NCI-H2227 treated with DMSO at 0.1 percent for 48 hours (cell line): Measurements from ENCODE around the gene DTX3.

Experiments
- DNase-seq: peaks from one replicate; lab custom pipeline; 2025; lab: John Stamatoyannopoulos, UW

DTX3 gene

DNA sequence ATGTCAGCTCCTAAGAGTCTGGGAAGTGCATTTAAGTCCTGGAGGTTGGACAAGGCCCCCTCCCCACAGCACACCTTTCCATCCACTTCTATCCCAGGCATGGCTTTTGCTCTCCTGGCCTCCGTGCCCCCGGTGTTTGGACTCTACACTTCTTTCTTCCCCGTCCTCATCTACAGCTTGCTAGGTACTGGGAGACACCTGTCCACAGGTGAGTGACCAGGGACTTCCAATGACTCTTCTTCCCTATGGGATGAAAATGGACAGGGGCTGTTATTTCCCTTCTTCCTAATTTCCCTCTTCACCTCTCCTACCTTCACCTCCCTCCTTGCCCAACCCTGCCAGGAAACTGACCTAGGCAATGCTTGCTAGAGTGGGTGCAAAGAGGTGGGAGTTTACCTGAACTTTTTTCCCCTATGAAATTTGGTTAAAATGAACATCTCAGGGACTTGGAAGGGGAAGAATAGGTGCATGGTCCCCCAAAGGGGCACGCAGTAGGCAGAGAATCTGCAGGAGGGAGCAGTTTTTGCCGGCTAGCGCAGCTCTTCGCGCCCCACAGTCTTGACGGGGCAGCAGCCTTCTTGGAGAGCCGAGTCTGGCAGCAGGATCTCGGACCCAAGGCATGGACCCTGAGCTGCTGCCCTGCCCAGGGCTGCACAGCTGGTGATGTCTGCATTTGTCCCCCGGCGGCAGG is 15.8 kb downstream of the DTX3 start:
- no peak for DNase-seq

DNA sequence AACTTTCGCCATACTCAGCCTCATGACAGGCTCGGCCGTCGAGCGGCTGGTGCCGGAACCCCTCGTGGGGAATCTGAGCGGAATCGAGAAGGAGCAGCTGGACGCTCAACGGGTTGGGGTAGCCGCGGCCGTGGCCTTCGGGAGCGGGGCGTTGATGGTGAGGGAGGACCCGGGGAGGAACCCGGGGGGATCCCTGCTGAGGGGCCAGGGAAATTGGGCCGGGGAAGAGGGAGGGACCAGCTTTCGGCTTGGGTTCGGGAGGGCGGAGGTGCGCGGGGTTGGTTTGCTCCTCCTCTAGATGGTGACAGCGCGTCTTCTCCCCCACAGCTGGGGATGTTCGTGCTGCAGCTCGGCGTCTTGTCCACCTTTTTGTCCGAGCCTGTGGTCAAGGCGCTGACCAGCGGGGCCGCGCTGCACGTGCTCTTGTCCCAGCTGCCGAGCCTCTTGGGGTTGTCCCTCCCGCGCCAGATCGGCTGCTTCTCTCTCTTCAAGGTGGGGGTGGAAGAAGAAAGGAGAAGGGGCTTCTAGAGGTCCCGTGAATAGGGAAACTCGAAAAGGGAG is 16.4 kb downstream of the DTX3 start:
- no peak for DNase-seq

DNA sequence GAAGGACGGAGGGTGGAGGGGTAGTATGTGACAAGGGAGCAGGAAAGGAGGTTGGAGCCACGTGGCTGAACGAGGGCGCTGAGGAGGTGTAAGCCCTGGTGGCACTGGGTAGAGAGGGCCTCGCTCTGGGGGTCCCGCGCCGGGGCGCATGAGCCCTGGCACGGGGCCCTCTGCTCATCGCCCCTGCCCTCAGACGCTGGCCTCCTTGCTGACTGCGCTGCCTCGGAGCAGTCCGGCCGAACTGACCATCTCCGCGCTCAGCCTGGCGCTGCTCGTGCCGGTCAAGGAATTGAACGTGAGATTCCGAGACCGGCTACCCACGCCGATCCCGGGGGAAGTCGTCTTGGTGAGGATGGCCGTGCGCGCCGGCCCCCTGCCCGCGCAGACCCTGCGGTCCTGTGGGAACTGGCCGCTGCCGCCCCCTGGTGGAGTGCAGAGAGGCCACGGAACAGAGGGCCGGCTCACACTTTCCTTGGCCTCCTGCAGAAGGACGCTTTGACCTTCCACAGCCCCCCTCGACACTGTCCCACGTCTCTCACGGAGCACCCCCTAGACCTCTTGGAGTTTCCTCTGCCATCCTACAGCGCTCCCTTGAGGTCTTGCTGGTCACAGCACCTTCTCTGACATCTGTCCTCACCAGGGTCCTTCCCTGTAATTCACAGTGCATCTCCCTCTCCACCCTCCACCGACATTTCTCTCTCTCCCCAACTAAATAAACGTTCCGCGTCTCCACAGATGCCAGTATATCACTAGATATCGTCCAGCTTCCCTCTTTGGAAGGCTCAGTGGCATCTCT is 17.1 kb downstream of the DTX3 start:
- DNase-seq, result peak; percentile 44

DNA sequence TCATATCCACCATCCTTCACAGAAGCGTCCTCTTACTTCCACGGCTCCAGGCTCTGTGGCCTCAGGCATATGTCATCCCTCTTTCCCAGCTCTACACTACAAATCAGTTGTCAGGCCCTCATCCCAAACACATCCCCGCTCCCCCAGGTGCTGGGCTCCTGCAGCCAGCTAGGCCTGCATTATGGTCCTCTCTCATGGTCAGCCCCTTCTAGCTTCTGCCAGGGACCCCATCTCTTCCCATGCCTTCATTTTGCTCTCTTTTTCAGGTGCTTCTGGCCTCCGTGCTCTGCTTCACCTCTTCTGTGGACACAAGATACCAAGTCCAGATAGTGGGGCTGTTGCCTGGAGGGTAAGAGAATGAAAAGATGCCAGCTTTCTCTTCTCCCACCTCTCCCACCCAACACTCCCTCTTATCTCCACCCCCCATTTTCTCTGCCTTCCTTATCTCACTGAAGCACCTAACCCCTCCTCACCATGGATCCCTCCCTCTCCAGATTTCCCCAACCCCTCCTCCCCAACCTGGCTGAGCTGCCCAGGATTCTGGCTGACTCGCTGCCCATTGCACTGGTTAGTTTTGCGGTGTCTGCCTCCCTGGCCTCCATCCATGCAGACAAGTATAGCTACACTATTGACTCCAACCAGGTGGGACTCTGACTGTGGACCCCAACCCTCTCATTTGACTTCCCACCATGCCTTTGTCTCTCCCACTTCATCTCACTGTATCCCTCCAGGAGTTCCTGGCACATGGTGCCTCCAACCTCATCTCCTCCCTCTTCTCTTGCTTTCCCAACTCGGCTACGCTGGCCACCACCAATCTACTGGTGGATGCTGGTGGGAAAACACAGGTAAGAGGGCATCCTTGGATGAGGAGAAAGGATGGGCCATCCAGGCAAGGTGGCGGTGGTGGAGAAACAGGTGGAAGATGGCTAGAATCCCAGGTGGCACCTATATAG is 17.9 kb downstream of the DTX3 start:
- no peak for DNase-seq

DNA sequence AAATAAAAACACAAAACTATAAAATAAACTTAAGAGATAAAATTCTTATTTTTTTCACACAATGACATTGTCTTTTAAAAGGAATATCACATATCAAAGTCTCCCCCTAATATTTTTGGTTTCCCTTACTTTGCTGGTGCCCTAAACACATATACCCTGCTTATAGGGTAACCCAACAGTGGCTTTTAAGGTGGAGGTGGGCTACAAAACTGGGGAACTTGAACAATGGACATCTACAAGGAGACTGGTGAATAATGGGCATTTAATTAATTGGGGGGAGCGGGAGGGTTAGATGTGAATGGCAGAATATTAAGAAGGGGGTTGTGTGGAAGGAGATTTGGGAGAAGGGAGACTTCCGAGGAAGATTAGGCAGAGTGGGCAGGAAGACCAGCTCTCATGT is 18.8 kb downstream of the DTX3 start:
- no peak for DNase-seq

DNA sequence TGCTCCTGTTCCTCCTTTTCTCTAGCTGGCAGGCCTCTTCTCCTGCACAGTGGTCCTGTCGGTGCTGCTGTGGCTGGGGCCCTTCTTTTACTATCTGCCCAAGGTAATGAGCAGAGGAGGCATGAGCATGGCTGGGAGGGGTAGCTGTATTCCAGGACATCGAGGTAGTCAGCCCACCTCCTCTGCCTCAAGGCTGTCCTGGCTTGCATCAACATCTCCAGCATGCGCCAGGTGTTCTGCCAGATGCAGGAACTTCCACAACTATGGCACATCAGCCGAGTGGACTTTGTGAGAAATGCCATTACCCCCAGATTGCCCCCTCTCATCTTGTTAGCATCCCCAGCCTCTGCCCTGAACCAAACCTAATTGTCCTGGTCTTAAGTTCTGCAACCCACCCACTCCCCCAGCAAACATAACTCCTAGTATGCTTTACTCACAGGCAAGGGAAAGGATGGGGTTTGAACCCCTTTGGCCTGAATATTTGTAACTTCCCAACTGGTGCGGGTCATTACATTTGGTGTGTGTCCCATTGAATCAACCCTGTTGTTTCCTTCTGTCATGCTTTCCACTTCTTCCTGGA is 19.3 kb downstream of the DTX3 start:
- DNase-seq, result no peak

DNA sequence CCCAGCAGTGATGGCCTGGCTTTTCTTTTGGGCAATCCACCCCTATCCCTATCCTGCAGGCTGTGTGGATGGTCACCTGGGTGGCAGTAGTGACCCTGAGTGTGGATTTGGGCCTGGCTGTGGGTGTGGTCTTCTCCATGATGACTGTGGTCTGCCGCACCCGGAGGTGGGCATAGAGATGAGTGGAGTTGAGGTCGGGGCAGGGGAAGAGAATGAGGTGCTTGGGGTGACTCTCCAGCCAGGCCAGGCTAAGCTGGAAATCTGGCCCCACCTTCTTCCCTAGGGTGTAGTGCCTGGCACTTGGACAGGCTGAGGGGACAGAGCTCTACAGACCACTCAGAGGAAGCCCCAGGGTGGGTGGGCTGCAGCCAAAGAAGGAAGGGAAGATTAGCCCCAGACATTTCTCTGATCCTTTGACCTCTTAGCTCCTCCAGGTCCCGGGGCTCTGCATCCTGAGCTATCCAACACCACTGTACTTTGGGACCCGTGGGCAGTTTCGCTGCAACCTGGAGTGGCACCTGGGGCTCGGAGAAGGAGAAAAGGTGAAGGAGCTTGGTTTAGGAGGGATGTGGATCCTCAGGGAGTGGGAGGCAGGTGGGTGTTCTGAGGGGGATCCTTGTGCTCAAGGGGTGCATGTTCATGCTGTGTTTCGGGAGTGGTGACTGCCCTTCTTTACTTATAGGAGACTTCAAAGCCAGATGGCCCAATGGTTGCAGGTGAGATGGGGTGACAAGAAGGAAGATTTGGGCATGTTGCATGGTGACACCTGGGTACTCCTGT is 20.0 kb downstream of the DTX3 start:
- DNase-seq, result no peak

DNA sequence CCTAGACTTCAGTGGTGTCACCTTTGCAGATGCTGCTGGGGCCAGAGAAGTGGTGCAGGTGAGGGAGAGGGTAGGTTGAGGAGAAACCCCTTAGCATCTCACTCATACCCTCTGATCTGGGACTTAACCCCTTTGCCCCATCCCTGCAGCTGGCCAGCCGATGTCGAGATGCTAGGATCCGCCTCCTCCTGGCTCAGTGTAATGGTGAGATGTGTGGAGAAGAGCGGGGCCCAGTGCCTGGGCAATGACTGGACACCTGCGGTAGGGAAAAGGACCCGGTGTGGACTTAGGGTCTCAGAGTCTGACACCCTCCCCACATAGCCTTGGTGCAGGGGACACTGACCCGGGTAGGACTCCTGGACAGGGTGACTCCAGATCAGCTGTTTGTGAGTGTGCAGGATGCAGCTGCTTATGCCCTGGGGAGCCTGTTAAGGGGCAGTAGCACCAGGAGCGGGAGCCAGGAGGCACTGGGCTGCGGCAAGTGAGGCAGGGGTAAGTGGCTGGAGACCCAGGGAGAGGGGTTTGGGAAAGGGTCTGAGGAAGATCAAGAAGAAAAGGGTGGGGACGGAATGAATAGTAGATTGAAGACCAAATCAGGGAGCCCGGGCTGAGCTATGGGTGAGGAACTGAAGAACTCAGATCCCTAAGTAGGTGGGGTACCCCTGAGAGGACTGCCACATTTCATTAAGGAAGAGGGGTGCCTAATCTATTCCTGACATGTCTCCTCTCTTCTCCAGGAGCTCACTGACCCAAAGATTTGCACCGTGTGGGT is 20.8 kb downstream of the DTX3 start:
- DNase-seq, result no peak

DNA sequence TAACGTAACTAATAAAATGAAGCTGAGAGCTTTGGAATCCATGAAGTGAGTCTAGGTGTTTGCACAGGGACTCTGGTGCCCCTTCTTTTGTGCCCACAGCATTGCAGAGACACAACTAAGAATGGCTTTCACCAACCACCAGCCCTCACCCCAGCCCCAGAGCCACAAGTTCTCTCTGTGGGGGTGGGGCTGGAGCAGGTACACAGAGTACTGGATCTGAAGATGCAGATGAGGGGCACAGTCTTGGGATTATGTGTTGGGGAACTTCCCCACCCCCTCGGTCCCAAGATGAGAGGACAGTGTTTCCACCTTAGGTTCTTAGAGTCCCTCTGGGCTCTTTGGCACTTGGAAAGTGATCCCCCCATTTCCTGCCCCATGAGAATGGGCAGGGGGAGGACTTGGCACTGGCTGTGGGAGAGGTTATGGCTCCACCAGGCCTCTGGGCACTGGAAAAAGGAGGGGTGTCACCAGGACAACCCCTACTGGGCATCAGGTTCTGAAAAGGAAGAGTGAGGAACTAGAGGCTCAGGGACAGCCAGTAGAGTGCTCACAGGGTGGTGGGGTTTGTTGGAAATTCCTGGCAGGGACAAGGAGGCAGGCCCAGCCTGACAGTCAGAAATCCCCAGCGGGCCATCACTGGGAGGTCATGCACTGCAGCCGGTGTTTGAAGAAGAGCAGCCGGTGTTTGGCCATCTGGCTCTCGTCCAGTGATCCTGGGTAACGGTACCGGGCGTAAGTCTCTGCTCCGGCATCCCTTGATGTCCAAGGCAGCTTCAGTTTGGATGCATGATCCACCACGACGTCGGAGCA is 21.7 kb downstream of the DTX3 start:
- DNase-seq, result no peak

DNA sequence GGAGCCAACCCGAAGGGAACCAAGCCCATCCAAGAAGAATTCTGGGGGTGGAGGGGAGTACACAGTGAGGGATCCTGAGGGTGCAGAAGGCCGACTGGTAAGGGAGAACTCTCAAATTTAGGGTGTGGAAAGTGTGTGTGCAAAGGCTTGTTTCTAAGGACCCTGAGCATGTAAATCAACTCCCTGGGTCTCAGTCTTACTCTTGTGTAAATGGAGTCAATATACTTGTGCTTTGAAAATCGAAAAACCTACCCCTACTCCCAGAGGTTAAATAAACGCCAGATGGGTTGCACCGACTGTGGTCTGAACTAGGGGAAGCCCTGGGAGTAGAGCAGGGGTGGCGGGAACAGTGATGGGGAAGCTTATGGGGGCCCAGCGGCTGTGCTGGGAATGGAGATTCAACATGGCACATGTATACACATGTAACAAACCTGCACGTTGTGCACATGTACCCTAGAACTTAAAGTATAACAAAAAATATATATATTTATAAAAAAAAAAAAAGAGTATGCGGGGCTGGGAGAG is 22.4 kb downstream of the DTX3 start:
- DNase-seq, result no peak

DNA sequence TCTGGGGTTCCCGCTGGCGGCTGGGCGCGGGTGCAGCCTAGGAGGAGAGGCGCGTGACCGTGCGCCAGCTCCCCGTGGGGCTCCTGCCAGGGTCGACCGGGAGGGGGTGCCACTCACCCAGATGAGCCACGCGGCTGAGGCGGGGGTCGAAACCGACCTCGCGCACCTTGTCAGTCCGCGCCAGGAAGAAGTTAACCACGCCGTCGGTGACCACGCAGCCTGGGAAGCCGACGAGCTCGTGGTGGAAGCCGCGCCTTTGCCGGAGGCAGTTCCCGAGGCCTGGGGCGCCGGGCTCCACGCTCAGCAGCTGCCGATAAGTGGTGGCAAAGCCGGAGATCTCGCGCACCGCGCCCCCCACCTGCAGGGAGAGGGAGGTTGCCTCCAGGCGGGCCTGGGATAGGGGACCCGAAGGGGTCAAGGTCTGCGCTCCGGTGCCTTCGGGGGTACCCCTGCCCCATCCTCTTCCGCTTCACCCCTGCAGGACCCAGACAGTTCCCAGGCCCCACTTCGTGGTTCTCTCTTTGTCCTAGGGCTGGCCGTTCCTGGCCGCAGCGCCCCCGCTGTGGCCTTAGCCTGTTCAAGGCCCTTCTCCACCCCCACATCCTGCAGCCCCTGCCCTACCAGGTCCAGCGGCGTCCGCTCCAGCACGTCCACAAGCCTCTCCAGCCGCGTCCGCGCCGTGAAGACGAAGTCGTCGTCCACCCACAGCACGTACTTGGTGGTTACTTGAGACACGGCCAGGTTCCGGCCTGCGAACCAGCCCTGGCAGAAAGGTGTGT is 23.1 kb downstream of the DTX3 start:
- DNase-seq, result no peak

DNA sequence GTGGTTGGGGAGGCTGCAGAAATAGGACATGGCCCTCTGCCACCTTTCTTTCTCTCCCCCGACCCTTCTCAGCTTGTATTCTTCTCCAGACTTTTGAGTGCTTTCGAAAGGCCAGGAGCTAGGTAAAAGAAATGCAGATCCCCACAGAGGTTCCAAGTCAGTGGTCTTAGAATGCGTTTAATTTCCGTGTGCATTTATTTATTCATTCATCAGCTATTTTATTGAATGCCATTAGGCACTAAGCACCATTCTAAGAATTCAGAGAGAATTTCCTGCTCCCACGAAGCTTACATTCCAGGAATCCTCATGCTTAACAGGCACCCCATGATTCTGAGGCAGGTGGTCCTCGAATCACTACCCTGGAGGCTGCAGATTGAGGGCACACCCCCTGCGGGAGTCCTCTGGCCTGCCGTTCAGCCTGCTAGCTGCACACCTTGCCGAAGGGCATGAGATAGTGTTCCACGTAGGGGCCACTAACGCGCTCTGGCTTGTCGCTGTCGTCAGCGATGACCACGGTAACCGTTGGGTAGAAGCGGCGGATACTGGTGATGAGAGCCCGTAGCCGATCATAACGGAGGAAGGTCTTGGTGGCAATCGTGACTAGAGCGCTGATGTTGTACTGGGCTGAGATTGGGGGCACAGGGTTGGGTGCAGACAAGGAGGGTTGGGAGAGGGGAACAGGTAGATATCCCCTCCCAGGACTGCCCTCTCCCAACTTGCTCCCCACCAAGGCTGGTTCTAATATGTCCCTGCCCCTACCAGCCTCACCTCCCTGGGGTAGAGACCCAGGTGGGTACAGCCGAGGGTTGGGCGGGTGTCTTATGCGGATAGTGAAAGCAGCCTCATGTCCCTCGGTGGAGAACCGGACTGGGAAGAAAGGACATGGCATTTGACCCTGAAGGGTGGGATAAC is 23.9 kb downstream of the DTX3 start:
- DNase-seq, result no peak

DNA sequence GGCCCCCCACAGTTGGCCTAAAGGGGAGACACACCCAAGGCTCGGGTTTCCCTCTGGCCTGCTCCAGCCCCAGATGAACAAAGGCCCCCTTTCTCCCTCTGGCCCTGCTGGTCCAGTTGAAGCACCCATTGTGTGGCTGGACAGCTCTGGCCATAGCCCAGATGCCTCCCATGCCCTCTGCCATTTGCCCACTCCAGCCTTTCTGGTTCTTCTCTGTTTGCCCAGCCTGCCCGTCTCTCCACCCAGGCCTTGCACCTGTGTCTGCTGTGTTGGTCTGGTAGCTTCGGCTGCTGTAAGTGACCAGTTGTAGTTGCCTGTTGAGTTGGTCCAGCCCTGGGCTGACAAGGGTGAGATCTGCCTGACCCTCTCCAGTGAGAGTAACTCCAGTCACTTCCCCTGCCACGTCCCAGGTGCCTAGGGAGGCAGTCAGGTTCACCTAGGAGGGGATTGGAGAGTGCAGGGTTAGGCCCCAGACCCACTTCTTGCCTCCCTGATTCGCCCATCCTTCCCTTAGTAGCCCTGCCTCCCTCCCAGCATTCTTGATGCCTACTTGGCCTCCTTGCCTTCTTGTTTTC is 25.4 kb downstream of the DTX3 start:
- no peak for DNase-seq

DNA sequence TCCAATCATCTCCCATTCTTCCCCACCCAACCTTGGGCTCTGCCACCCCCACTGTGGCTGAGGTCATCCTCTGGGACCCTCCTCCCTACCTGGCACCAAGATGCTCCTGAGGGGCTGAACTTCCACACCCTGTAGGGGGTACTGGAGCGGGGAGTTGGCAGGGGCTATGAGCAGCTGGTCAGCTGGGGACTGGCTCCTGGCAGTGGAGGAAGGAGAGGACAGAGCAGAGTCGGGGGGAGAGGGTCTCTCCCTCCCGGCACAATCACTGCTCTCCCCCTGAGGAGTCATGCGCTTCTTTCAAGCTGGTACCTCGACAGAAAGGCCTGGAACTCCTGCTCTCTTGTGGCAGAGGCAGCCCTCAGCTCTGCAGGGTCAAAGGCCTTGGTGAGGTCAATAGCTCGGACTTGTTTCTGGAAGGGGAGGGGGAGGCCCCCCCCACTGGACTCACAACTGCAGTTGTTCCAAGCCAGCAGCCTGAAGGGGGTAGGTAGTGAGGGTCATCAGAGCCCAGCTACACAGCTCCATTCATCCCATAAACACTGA is 26.3 kb downstream of the DTX3 start:
- DNase-seq, result no peak

DNA sequence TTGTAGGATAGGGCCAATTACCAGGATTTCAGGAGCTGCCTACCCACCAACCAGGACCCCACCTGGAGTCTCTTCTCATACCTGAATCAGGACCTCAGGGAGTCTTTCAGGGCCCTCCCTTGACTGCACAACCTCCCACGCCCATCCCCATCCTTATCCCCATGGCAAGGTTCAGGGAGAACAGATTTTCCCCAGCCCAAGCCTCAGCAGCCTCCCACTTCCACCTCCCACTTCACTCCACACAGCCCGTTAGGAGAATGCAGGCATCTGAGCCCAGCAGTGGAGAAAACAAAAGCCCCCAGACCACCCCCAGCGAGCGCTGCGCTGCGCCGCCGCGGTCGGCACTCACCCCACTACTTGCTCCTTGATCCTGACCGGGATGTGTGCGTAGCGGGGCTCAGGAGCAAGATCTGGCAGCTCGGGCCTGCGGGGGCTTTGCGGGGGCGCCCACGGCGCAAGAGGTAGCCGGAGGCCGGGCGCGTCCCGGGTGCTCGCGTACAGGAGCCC is 27.0 kb downstream of the DTX3 start:
- no peak for DNase-seq
